ENCODE results near the gene CPEB2. TPM values are rescaled to one million over a fixed set of nuclear protein-coding genes. Genes with fewer than 3 reads are reported as not detected.

The CPEB2 gene
- total RNA-seq, 2 donors from 2014 or later = 13.5 to 14.5 TPM

DNA sequence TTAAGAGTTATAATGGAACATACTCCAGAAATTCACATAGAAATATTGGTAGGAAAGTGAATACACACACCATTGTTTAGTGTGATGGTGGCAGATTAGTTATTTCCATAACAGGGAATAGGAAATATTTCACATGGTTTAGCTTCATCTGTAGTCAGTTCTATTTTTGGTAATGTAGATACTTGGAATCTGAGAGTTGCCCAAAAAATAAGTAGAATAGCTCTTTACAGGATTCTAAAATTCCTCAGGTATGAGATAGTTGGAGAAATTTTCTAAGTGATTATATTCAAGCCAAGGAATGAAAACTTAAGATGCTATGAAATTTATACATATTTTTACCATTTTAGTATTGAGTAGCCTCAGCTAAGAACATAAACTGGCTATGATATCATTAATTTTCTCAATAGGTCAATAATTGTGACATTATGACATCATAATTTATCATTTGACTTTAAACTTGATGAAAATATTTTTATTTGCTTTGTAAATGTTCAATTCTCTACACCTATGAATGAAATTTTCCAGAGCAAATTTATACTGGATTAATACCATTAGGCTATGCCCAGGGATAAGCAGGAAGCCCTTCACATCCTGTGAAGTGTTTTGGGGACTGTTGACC, 35.8 kb downstream of the CPEB2 start:
- DNase-seq (no peak), ATAC-seq (replicated peaks in 1 of 2) (no peak)
- Mint-ChIP-seq H3K27ac (no peak overlapping the region), H3K9me3 (no peaks in the 10 kb centered on the region), H3K36me3 (ENCODE audit: insufficient read depth in 2 of 2) (peaks cover 5 to 7% of the 10 kb centered on the region in 2 donors), H3K4me3 (no peak overlapping the region), H3K27me3 (ENCODE audit: low read depth) (no peaks in the 10 kb centered on the region), H3K4me1 (ENCODE audit: low read depth) (peaks cover 15% of the 10 kb centered on the region)

DNA sequence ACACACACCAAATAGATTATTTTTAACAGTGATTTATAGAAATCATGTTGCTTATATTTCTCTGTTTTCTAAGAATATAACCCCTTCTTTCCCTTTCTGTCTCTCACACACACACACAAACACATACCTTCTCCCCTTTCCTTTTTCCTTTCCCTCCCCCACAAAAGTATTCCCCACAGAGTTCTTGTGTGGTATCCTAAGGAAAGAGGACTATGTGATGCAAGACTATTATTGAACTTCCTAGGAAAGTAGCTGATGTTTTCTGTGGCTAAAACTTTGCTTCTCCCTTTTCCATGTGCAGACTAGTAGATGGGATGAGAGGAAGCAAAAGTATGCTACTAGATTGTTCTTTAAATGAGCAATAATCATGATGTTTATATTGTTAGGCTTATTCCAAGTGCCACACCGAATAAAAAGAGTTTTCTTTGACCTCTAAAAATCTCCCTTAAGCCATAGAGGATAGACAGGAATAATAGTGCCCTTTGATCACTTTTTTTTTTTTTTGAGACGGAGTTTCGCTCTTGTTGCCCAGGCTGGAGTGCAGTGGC, 38.7 kb downstream of the CPEB2 start:
- Mint-ChIP-seq H3K27me3 (ENCODE audit: low read depth) (no peaks in the 10 kb centered on the region), H3K27ac (no peak overlapping the region), H3K36me3 (ENCODE audit: insufficient read depth in 2 of 2) (peaks cover 0 to 2% of the 10 kb centered on the region in 2 donors), H3K4me3 (no peak overlapping the region), H3K9me3 (no peaks in the 10 kb centered on the region), H3K4me1 (ENCODE audit: low read depth) (no peaks in the 10 kb centered on the region)
- DNase-seq (no peak), ATAC-seq (replicated peaks in 1 of 2) (no peak)

DNA sequence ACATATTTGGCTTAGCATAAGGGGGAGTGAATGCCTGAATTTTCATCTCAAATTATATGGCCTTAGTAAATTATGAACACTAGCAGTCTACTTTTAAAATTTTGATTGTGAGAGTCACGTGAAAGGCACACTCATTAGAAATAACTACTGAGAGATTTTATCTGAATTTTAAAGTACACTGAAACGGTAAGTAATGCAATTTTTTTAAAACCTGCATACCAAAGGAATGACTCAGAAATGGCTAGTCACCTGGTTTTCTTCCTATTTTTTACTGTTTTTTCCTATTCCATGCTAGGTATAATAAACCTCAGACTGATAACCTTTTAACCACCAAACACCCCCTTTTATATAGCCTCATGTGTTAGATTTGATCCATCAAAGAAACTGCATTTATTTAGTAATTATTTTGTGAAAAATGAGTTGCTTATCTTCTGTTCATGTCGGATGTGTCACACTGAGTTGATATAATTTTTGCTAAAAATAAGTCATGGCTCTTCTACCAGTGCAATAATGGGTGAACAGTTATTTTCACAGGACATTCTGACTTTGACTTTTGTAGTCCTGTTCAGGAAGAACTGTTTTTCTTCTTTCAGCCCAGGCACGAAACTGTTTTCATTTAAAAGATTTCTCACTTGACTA, 40.4 kb downstream of the CPEB2 start:
- H3K27ac Mint-ChIP-seq = peak overlapping the region; percentile 72
- ATAC-seq (replicated peaks in 1 of 2) = no peak
- no peaks in the 10 kb centered on the region for H3K27me3 Mint-ChIP-seq (ENCODE audit: low read depth)
- H3K36me3 Mint-ChIP-seq (ENCODE audit: insufficient read depth in 2 of 2) = peaks cover 0 to 2% of the 10 kb centered on the region in 2 donors
- no peak for DNase-seq
- no peak overlapping the region for H3K4me3 Mint-ChIP-seq
- no peaks in the 10 kb centered on the region for H3K9me3 Mint-ChIP-seq
- no peaks in the 10 kb centered on the region for H3K4me1 Mint-ChIP-seq (ENCODE audit: low read depth)

GRCh38 chr4:15043226-15043625, 40.9 kb downstream of the CPEB2 start:
- Mint-ChIP-seq H3K4me3 (no peak overlapping the region), H3K9me3 (no peaks in the 10 kb centered on the region), H3K4me1 (ENCODE audit: low read depth) (no peaks in the 10 kb centered on the region), H3K27ac (peak overlapping the region; percentile 72), H3K27me3 (ENCODE audit: low read depth) (no peaks in the 10 kb centered on the region), H3K36me3 (ENCODE audit: insufficient read depth in 2 of 2) (peaks cover 0 to 2% of the 10 kb centered on the region in 2 donors)
- DNase-seq (no peak), ATAC-seq (replicated peaks in 1 of 2) (no peak)

DNA sequence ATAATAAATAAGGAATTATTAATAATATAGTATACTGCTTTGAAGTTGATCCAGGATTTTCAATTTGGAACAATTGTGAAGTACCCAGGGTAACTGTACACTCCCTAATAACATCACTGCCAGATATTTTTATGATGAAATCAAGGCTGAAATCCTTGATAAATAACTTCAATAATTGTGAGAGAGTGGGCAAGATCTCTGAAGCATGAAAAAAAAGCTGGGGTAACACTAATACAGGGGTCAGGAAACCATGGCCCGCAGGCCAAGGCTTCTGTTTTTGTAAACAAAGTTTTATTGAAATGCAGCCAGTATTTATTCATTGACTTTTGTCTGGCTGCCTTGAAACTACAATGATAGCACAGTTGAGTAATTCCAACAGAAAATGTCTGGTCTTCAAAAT, 41.6 kb downstream of the CPEB2 start:
- no peaks in the 10 kb centered on the region for H3K27me3 Mint-ChIP-seq (ENCODE audit: low read depth)
- H3K36me3 Mint-ChIP-seq (ENCODE audit: insufficient read depth in 2 of 2) = peaks cover 0 to 2% of the 10 kb centered on the region in 2 donors
- no peaks in the 10 kb centered on the region for H3K4me1 Mint-ChIP-seq (ENCODE audit: low read depth)
- H3K4me3 Mint-ChIP-seq = no peak overlapping the region
- no peak overlapping the region for H3K27ac Mint-ChIP-seq
- ATAC-seq (replicated peaks in 1 of 2) (no peak), DNase-seq (no peak)
- no peaks in the 10 kb centered on the region for H3K9me3 Mint-ChIP-seq

DNA sequence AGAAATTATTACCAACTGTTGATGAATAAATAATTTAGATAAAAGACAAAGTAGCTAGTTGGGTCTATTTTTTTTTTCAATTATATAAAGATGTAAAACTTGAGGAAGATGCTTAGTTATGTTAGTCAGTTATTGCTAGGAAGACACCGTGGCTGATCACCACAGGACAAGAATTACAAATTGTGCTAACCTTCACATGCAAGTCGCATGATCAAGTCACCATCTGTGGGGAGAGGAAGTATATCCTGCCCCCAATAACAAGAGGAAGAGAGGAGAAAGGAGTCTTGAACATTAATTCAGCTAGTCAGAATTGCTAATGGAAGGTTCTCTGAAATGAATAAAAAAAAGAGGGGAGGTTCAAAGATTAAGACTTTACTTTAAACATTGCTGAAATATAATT, 52.3 kb downstream of the CPEB2 start:
- Mint-ChIP-seq H3K4me3 (no peak overlapping the region), H3K4me1 (ENCODE audit: low read depth) (no peaks in the 10 kb centered on the region), H3K9me3 (no peaks in the 10 kb centered on the region)

DNA sequence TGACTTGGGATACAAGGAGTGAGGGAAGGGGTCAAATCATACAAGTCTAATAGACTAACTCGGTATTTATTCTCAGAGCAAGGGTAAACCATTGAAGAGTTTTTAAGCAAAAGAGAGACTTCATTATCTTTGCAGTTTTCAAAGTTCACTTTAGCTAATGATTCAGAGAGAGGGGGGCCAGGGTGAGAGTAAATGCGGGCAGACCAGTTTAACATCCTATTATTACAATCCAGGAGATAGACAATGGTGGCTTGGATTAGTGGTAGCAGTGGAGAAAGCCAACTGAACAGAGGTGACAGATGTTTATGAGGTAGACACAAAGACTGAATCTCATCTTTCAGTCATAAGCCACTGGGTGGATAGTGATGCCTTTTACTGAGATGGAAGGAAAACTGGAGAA, 57.9 kb downstream of the CPEB2 start:
- ATAC-seq (replicated peaks in 1 of 2) = no peak
- H3K36me3 Mint-ChIP-seq (ENCODE audit: insufficient read depth in 2 of 2) = peaks cover 5% of the 10 kb centered on the region in 2 donors
- H3K9me3 Mint-ChIP-seq = no peaks in the 10 kb centered on the region
- no peak for DNase-seq
- no peaks in the 10 kb centered on the region for H3K27me3 Mint-ChIP-seq (ENCODE audit: low read depth)
- H3K27ac Mint-ChIP-seq = no peak overlapping the region
- H3K4me1 Mint-ChIP-seq (ENCODE audit: low read depth) = no peaks in the 10 kb centered on the region
- H3K4me3 Mint-ChIP-seq = no peak overlapping the region

More for the DNA sequence above, 52.3 kb downstream of the CPEB2 start:
- Mint-ChIP-seq H3K27me3 (ENCODE audit: low read depth) (no peaks in the 10 kb centered on the region), H3K27ac (no peak overlapping the region), H3K36me3 (ENCODE audit: insufficient read depth in 2 of 2) (peaks cover 6 to 7% of the 10 kb centered on the region in 2 donors)
- ATAC-seq (replicated peaks in 1 of 2) (no peak), DNase-seq (no peak)

GRCh38 chr4:15063341-15063740, 61.1 kb downstream of the CPEB2 start:
- ATAC-seq (replicated peaks in 1 of 2) = no peak
- H3K4me3 Mint-ChIP-seq = no peak overlapping the region
- H3K36me3 Mint-ChIP-seq (ENCODE audit: insufficient read depth in 2 of 2) = peaks cover 0 to 1% of the 10 kb centered on the region in 2 donors

GRCh38 chr4:15065516-15065915, 63.2 kb downstream of the CPEB2 start:
- no peak for DNase-seq
- Mint-ChIP-seq H3K4me1 (ENCODE audit: low read depth) (no peaks in the 10 kb centered on the region), H3K9me3 (no peaks in the 10 kb centered on the region), H3K27ac (no peak overlapping the region), H3K36me3 (ENCODE audit: insufficient read depth in 2 of 2) (peaks cover 0 to 1% of the 10 kb centered on the region in 2 donors), H3K4me3 (no peak overlapping the region), H3K27me3 (ENCODE audit: low read depth) (no peaks in the 10 kb centered on the region)
- no peak for ATAC-seq (replicated peaks in 1 of 2)

More at GRCh38 chr4:15063341-15063740, 61.1 kb downstream of the CPEB2 start:
- no peaks in the 10 kb centered on the region for H3K9me3 Mint-ChIP-seq
- no peaks in the 10 kb centered on the region for H3K4me1 Mint-ChIP-seq (ENCODE audit: low read depth)
- no peak for DNase-seq
- no peak overlapping the region for H3K27ac Mint-ChIP-seq
- no peaks in the 10 kb centered on the region for H3K27me3 Mint-ChIP-seq (ENCODE audit: low read depth)

DNA sequence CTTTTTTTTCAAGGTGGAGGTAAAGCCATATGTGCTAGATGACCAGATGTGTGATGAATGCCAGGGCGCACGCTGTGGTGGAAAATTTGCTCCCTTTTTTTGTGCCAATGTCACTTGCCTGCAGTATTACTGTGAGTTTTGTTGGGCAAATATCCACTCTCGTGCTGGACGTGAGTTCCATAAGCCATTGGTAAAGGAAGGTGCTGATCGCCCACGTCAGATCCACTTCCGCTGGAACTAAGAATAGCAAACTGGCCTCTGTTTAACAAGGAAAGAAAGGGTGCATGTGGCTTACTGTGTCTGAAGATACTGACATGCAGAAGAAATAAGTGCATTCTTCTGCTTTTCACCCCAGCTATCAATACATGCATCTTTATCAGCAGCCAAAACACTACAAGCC, 63.9 kb downstream of the CPEB2 start:
- H3K9me3 Mint-ChIP-seq = no peaks in the 10 kb centered on the region
- H3K36me3 Mint-ChIP-seq (ENCODE audit: insufficient read depth in 2 of 2) = peaks cover 0 to 1% of the 10 kb centered on the region in 2 donors
- H3K4me3 Mint-ChIP-seq = no peak overlapping the region
- DNase-seq (no peak), ATAC-seq (replicated peaks in 1 of 2) (no peak)
- H3K27me3 Mint-ChIP-seq (ENCODE audit: low read depth) = no peaks in the 10 kb centered on the region
- no peak overlapping the region for H3K27ac Mint-ChIP-seq
- no peaks in the 10 kb centered on the region for H3K4me1 Mint-ChIP-seq (ENCODE audit: low read depth)

- Mint-ChIP-seq H3K4me3 (no peak overlapping the region), H3K36me3 (ENCODE audit: insufficient read depth in 2 of 2) (peaks cover 0 to 4% of the 10 kb centered on the region in 2 donors), H3K4me1 (ENCODE audit: low read depth) (no peaks in the 10 kb centered on the region), H3K27ac (no peak overlapping the region), H3K9me3 (peaks cover 1 to 3% of the 10 kb centered on the region in 2 donors), H3K27me3 (ENCODE audit: low read depth) (no peaks in the 10 kb centered on the region)
- ATAC-seq (replicated peaks in 1 of 2) (no peak), DNase-seq (no peak)
These were observed 66.0 kb downstream of the CPEB2 start for GRCh38 chr4:15068298-15068697.

GRCh38 chr4:15075875-15076274, 73.6 kb downstream of the CPEB2 start:
- no peak for ATAC-seq (replicated peaks in 1 of 2)
- Mint-ChIP-seq H3K4me3 (no peak overlapping the region), H3K27ac (no peak overlapping the region), H3K27me3 (ENCODE audit: low read depth) (peaks cover 10% of the 10 kb centered on the region), H3K9me3 (peaks cover 7 to 10% of the 10 kb centered on the region in 2 donors), H3K4me1 (ENCODE audit: low read depth) (no peaks in the 10 kb centered on the region), H3K36me3 (ENCODE audit: insufficient read depth in 2 of 2) (peaks cover 0 to 12% of the 10 kb centered on the region in 2 donors)
- no peak for DNase-seq

DNA sequence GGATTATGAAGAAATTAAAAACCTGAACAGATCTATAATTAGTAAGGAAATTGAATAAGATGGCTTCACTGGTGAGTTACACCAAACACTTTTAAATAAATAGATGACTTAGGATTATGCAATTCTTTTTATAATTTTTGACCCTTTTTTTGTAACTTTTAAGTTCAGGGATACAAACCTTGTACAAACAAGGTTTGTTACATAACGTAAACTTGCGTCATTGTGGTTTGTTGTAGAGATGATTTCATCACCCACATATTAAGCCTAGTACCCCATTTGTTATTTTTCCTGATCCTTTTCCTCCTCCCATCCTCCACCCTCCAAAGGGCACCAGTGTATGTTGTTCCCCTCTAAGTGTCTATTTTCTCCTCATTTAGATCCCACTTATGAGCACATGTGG, 75.7 kb downstream of the CPEB2 start:
- Mint-ChIP-seq H3K27me3 (ENCODE audit: low read depth) (peaks cover 10% of the 10 kb centered on the region), H3K27ac (no peak overlapping the region), H3K36me3 (ENCODE audit: insufficient read depth in 2 of 2) (peaks cover 0 to 8% of the 10 kb centered on the region in 2 donors), H3K4me3 (no peak overlapping the region), H3K9me3 (peaks cover 6 to 7% of the 10 kb centered on the region in 2 donors), H3K4me1 (ENCODE audit: low read depth) (no peaks in the 10 kb centered on the region)
- DNase-seq (no peak), ATAC-seq (replicated peaks in 1 of 2) (no peak)
